DND-41 (cell line): ENCODE data around the gene TEAD1.

Experiments
- EZH2 ChIP-seq: IDR thresholded peaks from 3 replicates; pipeline ENCODE4 v1.6.1; 2012; ENCODE audit warnings: borderline replicate concordance, low read depth, mild to moderate bottlenecking, moderate library complexity, low read length, inconsistent platforms; ENCODE audit not compliant: severe bottlenecking
- TF ChIP-seq, protein P1 (sequence below): IDR thresholded peaks from 2 replicates; pipeline ENCODE4 v1.5.1; 2012; ENCODE audit warnings: borderline replicate concordance, low read length, moderate library complexity, mild to moderate bottlenecking; ENCODE audit not compliant: poor library complexity, severe bottlenecking; ENCODE audit errors: extremely low read depth

GRCh38 chr11:12685229-12685628 is 11.0 kb downstream of the TEAD1 start:
- TF ChIP-seq, protein P1, sequence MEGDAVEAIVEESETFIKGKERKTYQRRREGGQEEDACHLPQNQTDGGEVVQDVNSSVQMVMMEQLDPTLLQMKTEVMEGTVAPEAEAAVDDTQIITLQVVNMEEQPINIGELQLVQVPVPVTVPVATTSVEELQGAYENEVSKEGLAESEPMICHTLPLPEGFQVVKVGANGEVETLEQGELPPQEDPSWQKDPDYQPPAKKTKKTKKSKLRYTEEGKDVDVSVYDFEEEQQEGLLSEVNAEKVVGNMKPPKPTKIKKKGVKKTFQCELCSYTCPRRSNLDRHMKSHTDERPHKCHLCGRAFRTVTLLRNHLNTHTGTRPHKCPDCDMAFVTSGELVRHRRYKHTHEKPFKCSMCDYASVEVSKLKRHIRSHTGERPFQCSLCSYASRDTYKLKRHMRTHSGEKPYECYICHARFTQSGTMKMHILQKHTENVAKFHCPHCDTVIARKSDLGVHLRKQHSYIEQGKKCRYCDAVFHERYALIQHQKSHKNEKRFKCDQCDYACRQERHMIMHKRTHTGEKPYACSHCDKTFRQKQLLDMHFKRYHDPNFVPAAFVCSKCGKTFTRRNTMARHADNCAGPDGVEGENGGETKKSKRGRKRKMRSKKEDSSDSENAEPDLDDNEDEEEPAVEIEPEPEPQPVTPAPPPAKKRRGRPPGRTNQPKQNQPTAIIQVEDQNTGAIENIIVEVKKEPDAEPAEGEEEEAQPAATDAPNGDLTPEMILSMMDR: no peak
- no peak for TF ChIP-seq EZH2
